SU-DHL-6 (cell line): ENCODE measurements around the gene COL1A2.

Source experiments
- CTCF ChIP-seq: fragments of 200-600 bp; sonication (generic); IDR thresholded peaks from one replicate; pipeline ENCODE4 v1.5.1; 2017; ENCODE audit warnings: antibody characterized with exemption, mild to moderate bottlenecking, low read length, moderate library complexity; ENCODE audit not compliant: insufficient read depth, poor library complexity, severe bottlenecking
- EZH2phosphoT487 ChIP-seq: fragments of 200-600 bp; sonication (generic), shearing (Covaris generic); conservative IDR thresholded peaks from 2 replicates; pipeline ENCODE4 v1.6.1; 2018; ENCODE audit warnings: mild to moderate bottlenecking, antibody characterized with exemption, low read length, moderate library complexity, mixed read lengths

DNA sequence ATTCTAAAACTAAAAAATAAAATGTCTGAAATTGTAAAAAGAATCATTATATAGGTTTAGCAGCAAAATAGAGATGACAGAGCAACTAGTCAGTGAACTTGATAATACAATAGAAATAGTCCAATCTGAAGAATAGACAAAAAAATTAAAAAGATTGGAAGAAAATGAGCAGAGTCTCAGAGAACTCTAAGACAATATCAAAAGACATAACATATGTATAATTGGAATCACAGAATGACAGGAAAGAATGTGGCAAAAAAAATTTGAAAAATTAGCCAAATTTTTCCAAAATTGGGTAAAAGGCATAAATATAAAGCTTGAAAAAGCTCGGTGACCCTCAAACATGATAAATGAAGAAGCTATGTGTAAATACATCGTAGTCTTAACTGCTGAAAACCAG is 76.9 kb downstream of the COL1A2 start:
- no peak for TF ChIP-seq CTCF
- no peak for TF ChIP-seq EZH2phosphoT487
